Stimulated activated CD8-positive, alpha-beta memory T cell treated with anti-CD3 and anti-CD28 coated beads, Interleukin-15, amount 100 ng/mL, for 24 hours (primary cell): ENCODE measurements around the gene GSDME.

Experiments used
- DNase-seq: peaks from one replicate; pipeline ENCODE4 v3.0.0-alpha.2; 2020; ENCODE audit warnings: low read depth

Gene GSDME

GRCh38 chr7:24769851-24770250 is 12.6 kb upstream of the GSDME start:
- DNase-seq, result no peak

GRCh38 chr7:24769014-24769830 is 12.0 kb upstream of the GSDME start:
- DNase-seq, result no peak

GRCh38 chr7:24767878-24768569 is 10.8 kb upstream of the GSDME start:
- no peak for DNase-seq

- DNase-seq, result no peak
These were observed 7.9 kb upstream of the GSDME start for GRCh38 chr7:24764972-24765744.

GRCh38 chr7:24764011-24764410 is 6.7 kb upstream of the GSDME start:
- no peak for DNase-seq

GRCh38 chr7:24763303-24763901 is 6.1 kb upstream of the GSDME start:
- DNase-seq, result no peak

- DNase-seq, result no peak
These were observed 5.5 kb upstream of the GSDME start for GRCh38 chr7:24762771-24763170.

GRCh38 chr7:24760968-24761367 is 3.7 kb upstream of the GSDME start:
- no peak for DNase-seq

- no peak for DNase-seq
These were observed 515 bp downstream of the GSDME start for GRCh38 chr7:24756545-24757352.

GRCh38 chr7:24755541-24756407 is 1.5 kb downstream of the GSDME start:
- DNase-seq, result no peak

GRCh38 chr7:24754906-24755506 is 2.3 kb downstream of the GSDME start:
- no peak for DNase-seq

GRCh38 chr7:24752073-24752800 is 5.0 kb downstream of the GSDME start:
- DNase-seq, result no peak

GRCh38 chr7:24751484-24751883 is 5.8 kb downstream of the GSDME start:
- DNase-seq, result no peak

- DNase-seq, result no peak
These were observed 6.7 kb downstream of the GSDME start for GRCh38 chr7:24750441-24751055.

GRCh38 chr7:24748521-24748920 is 8.7 kb downstream of the GSDME start:
- no peak for DNase-seq

- no peak for DNase-seq
These were observed 11.9 kb downstream of the GSDME start for GRCh38 chr7:24745355-24745754.

- DNase-seq, result no peak
These were observed 13.8 kb downstream of the GSDME start for GRCh38 chr7:24743471-24743870.

GRCh38 chr7:24742506-24743162 is 14.6 kb downstream of the GSDME start:
- DNase-seq, result no peak
